Activated T-helper 17 cell treated with anti-CD3 and anti-CD28 coated beads, Interleukin-2, amount 50 U/mL, for 72 hours (primary cell): ENCODE results near the gene ACAP2. TPM values are rescaled to one million over a fixed set of nuclear protein-coding genes. Genes with fewer than 3 reads are reported as not detected.
"Not testable (repeated sequence)": the region's sequence is repeated elsewhere in the genome, so short reads cannot be mapped to it uniquely, and the experiment has no call there.

Experiments used
- ATAC-seq: fragments of 150-1000 bp; cut with Tn5 transposase; replicated peaks from 2 replicates; pipeline ENCODE4 v1.10.0; 2021; ENCODE audit warnings: mild to moderate bottlenecking, moderate library complexity
- H3K27ac Mint-ChIP-seq: one replicate; pipeline ENCODE4 v1.8.0; 2022; ENCODE audit warnings: mixed read lengths
- H3K27me3 Mint-ChIP-seq: one replicate; pipeline ENCODE4 v1.8.0; 2022; ENCODE audit warnings: mixed read lengths
- H3K36me3 Mint-ChIP-seq: one replicate; pipeline ENCODE4 v1.8.0; 2022; ENCODE audit warnings: low read depth, mild to moderate bottlenecking, mixed read lengths
- H3K4me1 Mint-ChIP-seq: one replicate; pipeline ENCODE4 v1.8.0; 2022; ENCODE audit warnings: mixed read lengths
- H3K4me3 Mint-ChIP-seq: one replicate; pipeline ENCODE4 v1.8.0; 2022; ENCODE audit warnings: mild to moderate bottlenecking, mixed read lengths
- H3K9me3 Mint-ChIP-seq: one replicate; pipeline ENCODE4 v1.8.0; 2022; ENCODE audit warnings: mixed read lengths
- total RNA-seq, 2 donors: library from RNA; stranded (reverse); gene quantifications; one replicate each; pipeline ENCODE4 v1.2.3, GENCODE V29; 2022

ACAP2 gene
- total RNA-seq, 2 donors from 2014 or later = 58.0 to 74.0 TPM

GRCh38 chr3:195236801-195237570, 205.8 kb downstream of the ACAP2 start:
- Mint-ChIP-seq H3K27ac (no peak overlapping the region), H3K27me3 (no peaks in the 10 kb centered on the region), H3K9me3 (peaks cover 5% of the 10 kb centered on the region), H3K4me1 (no peaks in the 10 kb centered on the region), H3K36me3 (no peaks in the 10 kb centered on the region), H3K4me3 (no peak overlapping the region)
- ATAC-seq = no peak

GRCh38 chr3:195236076-195236798, 206.6 kb downstream of the ACAP2 start:
- no peak overlapping the region for H3K27ac Mint-ChIP-seq
- H3K27me3 Mint-ChIP-seq = no peaks in the 10 kb centered on the region
- no peaks in the 10 kb centered on the region for H3K4me1 Mint-ChIP-seq
- H3K36me3 Mint-ChIP-seq = no peaks in the 10 kb centered on the region
- H3K9me3 Mint-ChIP-seq = peaks cover 7% of the 10 kb centered on the region
- ATAC-seq = no peak
- H3K4me3 Mint-ChIP-seq = no peak overlapping the region

- no peaks in the 10 kb centered on the region for H3K27me3 Mint-ChIP-seq
- H3K9me3 Mint-ChIP-seq = peaks cover 7% of the 10 kb centered on the region
- H3K36me3 Mint-ChIP-seq = no peaks in the 10 kb centered on the region
- peaks cover 5% of the 10 kb centered on the region for H3K4me1 Mint-ChIP-seq
- ATAC-seq = no peak
- H3K4me3 Mint-ChIP-seq = no peak overlapping the region
- no peak overlapping the region for H3K27ac Mint-ChIP-seq
Measured at GRCh38 chr3:195230244-195230643, 212.6 kb downstream of the ACAP2 start.

GRCh38 chr3:195228886-195229285, 213.9 kb downstream of the ACAP2 start:
- not testable (repeated sequence) for H3K4me1 Mint-ChIP-seq, H3K9me3 Mint-ChIP-seq, H3K27me3 Mint-ChIP-seq, H3K36me3 Mint-ChIP-seq, H3K4me3 Mint-ChIP-seq, ATAC-seq, H3K27ac Mint-ChIP-seq

- Mint-ChIP-seq H3K27ac (peak overlapping the region; percentile 51), H3K4me1 (peaks cover 5% of the 10 kb centered on the region), H3K4me3 (no peak overlapping the region), H3K9me3 (peaks cover 7% of the 10 kb centered on the region), H3K27me3 (no peaks in the 10 kb centered on the region), H3K36me3 (no peaks in the 10 kb centered on the region)
- no peak for ATAC-seq
Measured at GRCh38 chr3:195227871-195228270, 214.9 kb downstream of the ACAP2 start.

GRCh38 chr3:195226900-195227447, 215.8 kb downstream of the ACAP2 start:
- H3K36me3 Mint-ChIP-seq = no peaks in the 10 kb centered on the region
- peaks cover 5% of the 10 kb centered on the region for H3K4me1 Mint-ChIP-seq
- no peak overlapping the region for H3K4me3 Mint-ChIP-seq
- H3K27me3 Mint-ChIP-seq = no peaks in the 10 kb centered on the region
- peak; percentile 55 for ATAC-seq
- peaks cover 1% of the 10 kb centered on the region for H3K9me3 Mint-ChIP-seq
- H3K27ac Mint-ChIP-seq = no peak overlapping the region

GRCh38 chr3:195226445-195226844, 216.4 kb downstream of the ACAP2 start:
- no peak for ATAC-seq
- no peaks in the 10 kb centered on the region for H3K36me3 Mint-ChIP-seq
- peaks cover 5% of the 10 kb centered on the region for H3K4me1 Mint-ChIP-seq
- no peaks in the 10 kb centered on the region for H3K9me3 Mint-ChIP-seq
- no peaks in the 10 kb centered on the region for H3K27me3 Mint-ChIP-seq
- H3K4me3 Mint-ChIP-seq = no peak overlapping the region
- no peak overlapping the region for H3K27ac Mint-ChIP-seq

- Mint-ChIP-seq H3K27me3 (no peaks in the 10 kb centered on the region), H3K4me3 (no peak overlapping the region), H3K9me3 (no peaks in the 10 kb centered on the region), H3K27ac (no peak overlapping the region), H3K36me3 (no peaks in the 10 kb centered on the region), H3K4me1 (peaks cover 5% of the 10 kb centered on the region)
- ATAC-seq = no peak
Measured at GRCh38 chr3:195224980-195225580, 217.7 kb downstream of the ACAP2 start.

Other genes starting within 250 kb of the ACAP2 start
- gene XXYLT1, start 171.9 kb downstream of the ACAP2 start, total RNA-seq = 1 to 10 TPM; 7.0 to 7.4 TPM
- gene PPP1R2, start 100.3 kb upstream of the ACAP2 start, total RNA-seq = 100 to 1,000 TPM in 1 of 2 donors, 10 to 100 TPM in 1; 78.1 to 101 TPM
- 1 to 10 TPM in 1 of 2 donors, not detected in 1; 4.2 TPM for gene APOD, start 140.9 kb upstream of the ACAP2 start, total RNA-seq